ENCODE results near the gene CADPS2.

CADPS2 gene

DNA sequence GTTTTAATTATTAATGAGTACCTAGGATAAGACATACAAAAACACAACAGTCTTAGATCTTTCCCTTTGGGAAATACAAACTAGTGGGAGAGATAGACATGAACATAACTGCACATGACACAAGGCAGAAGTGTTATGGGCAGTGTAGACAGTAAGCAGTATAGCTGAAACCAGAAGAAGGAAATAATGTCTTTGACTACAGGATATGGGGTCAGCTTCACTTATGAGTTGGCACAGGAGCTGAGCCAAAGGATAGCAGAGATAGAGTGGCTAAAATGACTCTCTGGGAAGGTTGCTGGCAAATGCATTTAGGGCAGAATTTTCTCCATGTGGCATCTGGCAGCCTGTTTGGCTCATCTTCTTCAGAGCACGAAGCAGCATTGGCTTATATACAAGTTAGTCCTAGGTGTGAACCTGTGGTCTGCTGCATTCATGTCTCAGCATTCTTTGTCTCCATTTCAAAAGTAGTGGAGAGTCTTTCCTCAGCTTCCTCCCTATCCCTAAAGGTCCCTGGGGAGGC lies 521.4 kb downstream of the CADPS2 start:
- DNase-seq (ENCODE audit: low spot score) = no peak

- DNase-seq (ENCODE audit: low spot score) = no peak
Measured at GRCh38 chr7:122363144-122363543, 523.1 kb downstream of the CADPS2 start.

GRCh38 chr7:122362473-122362872 lies 523.8 kb downstream of the CADPS2 start:
- DNase-seq (ENCODE audit: low spot score) = no peak

- no peak for DNase-seq (ENCODE audit: low spot score)
Measured at GRCh38 chr7:122354656-122355055, 531.6 kb downstream of the CADPS2 start.

DNA sequence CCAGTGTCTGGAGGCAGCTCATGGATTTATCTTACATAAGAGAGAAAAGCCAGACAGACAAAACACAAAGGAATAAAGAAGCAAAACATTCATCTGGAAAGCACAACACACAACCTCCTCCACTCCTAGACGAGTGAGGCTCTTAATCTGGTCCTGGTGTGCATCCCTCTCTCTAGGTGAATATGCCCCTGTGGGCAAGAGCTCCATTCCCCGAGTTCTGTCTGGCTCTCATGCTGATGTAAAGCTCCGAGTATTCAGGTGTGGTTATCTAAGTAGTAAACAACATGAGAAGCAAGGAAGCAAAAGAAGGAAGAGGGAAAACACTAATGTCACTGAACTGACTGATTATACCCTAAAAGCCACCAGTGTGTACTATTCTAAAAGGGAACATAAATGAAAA lies 533.8 kb downstream of the CADPS2 start:
- DNase-seq (ENCODE audit: low spot score) = no peak

- no peak for DNase-seq (ENCODE audit: low spot score)
Measured at GRCh38 chr7:122350701-122351100, 535.6 kb downstream of the CADPS2 start.

- no peak for DNase-seq (ENCODE audit: low spot score)
Measured at GRCh38 chr7:122344303-122344620, 542.0 kb downstream of the CADPS2 start.

DNA sequence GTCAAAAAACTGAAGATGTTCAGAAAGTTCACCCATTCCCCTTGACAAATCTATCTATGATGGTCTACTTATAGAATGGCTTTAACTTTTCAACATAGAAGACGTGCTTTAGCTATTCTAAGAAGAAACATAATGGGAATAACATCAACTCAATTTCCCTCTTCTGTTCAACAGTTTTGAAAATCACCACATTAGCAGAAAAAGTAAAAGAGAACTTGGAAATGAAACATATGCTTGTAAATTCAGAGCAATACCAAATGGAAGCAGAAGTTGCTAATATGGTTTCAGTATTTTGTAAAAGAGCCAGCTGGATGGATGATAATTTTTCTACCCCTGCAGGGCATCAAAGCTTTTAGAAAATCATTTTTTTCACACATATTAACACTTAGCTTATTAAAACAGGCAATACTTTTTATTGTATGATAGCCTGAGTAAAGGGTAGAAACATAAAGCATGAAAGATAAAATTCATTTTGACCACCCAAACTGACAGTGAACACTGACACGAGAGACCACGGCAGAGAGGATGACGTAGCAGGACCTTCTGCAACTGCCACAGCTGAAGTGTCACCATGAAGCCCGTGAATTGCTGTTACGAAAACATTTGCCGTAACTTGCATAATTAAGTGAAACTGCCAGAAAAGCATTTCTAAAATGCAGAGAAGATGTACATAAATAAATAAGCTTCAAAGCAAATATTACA lies 542.5 kb downstream of the CADPS2 start:
- no peak for DNase-seq (ENCODE audit: low spot score)

DNA sequence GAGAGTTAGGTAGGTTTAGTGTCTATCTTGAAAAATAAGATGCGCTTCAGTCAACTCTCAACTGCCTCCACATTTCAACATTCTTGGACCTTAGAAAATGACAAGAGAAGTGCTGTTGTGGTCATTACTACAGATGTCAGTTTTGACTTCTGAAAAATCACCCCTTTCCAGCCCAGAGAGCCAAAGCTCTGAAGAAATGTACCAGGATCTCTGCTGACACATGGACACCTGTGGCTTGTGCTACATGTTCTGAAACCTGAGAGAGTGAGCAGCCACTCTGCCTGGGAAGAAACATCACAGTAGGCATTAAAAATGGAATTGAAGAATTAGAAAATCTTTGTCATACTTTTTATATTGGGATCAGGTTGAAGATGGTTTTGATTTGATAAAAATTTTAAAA lies 545.8 kb downstream of the CADPS2 start:
- no peak for DNase-seq (ENCODE audit: low spot score)

- DNase-seq (ENCODE audit: low spot score) = no peak
Measured at GRCh38 chr7:122339145-122339904, 546.9 kb downstream of the CADPS2 start.

GRCh38 chr7:122337011-122337410 lies 549.2 kb downstream of the CADPS2 start:
- no peak for DNase-seq (ENCODE audit: low spot score)

DNA sequence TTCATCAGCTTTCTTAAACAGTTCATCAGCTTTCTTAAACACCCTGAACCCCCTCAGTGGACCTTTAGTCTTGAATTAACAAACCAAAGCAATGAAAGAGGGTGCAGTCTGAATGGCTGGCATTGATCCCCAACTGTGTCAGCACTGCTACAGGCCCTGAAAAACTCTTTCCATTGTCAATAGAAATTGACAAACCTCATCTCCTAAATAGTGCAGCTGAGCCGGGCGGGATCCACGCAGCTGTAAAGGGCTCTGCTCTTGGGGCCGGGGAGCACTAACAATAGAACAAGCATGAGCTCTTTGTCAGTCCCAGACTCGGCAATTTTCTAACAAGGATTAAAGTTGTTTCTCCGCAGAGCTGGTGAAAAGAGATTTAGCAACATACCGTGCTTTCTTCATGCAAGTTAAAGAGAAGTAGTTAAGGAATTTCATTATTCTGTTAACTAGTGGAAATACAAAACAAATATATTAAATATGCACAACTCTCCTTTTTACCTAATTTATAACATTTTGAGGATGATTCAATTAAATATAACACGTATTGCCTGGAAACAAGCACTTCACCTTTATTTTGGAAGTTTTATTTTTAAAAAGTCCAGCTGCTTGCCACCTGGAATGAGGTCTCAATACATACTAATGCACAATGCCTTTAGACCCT lies 557.0 kb downstream of the CADPS2 start:
- no peak for DNase-seq (ENCODE audit: low spot score)

DNA sequence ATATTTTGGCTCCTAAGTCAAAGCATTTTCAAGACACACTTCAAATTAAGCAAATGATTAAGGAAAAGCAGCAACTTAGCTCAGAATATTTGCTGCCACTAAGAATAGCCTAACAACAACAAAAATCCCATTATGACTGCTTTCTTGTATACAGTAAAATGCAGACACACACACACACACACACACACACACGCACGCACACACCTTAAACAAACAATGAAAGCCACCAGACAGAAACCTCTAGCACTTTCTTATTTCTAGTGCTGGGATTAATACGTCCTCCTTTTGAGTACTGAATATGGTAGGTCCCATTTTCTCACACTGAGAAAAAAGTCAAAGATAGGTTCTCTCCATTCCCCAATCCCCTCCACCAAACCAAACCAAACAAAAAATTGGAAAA lies 558.3 kb downstream of the CADPS2 start:
- no peak for DNase-seq (ENCODE audit: low spot score)

GRCh38 chr7:122316467-122317388 lies 569.5 kb downstream of the CADPS2 start:
- no peak for DNase-seq (ENCODE audit: low spot score)

DNA sequence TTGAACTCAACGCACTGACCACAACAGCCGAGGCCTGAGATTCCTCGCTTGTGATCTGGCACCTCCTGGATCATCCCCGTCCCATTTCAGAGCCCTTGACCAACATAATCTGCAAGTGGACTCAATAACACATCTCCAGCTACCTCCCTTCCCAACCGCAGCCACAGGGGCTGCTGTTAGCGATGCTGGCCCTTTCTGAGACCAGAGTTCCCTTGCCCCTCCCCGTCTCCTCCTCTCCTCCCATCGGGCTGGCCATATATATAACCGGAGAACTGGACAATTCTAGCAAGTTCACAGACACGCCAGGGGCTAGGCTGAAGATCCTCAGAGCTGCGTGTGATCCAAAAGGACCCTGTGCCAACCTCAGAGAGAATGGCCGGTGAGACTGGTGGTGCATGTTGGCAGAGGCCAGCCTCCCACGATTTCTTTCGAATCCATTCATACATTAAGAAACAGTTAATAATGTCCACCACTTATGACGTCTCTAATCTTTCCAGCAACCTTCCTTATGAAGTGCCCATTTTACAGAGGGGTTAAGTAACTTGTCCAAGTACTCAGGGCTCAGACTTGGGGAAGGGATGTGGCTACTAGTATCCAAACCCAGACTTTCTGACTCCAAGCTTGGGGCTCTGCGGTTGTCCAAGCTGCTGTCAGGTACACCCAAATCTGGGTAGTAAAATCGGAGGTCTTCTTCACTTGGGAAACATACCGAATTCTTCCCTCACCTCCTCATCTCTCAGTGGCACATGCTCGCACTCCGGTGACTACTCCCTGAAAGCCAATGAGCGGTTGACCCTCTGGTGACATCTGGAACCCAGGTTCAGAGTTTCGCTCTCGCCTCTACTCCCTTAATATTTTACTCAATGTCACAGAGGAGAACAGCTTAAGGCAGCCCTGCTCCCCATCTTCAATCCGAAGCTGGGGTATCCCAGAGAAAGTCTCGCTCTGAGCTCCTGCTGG lies 570.5 kb downstream of the CADPS2 start:
- DNase-seq (ENCODE audit: low spot score) = no peak

DNA sequence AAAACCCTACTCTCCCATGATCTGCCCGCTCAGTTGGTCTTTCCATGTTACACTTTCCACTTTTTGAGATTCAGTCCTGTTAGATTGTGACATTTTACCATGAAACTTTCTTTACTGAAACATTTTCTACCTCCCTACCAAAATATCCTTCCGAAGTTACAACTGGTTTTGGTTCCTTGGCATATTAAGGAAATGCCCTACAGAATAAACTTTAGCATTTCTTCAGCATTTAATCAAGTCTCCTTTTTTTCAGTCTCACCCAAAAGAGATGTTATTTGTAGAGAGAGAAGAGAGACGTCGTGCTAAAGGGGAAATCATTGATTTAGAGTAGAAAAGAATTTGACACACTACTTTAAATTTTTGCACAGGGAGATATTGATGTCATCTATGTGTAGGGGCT lies 572.0 kb downstream of the CADPS2 start:
- DNase-seq (ENCODE audit: low spot score) = no peak

- DNase-seq (ENCODE audit: low spot score) = no peak
Measured at GRCh38 chr7:122312789-122313188, 573.5 kb downstream of the CADPS2 start.

DNA sequence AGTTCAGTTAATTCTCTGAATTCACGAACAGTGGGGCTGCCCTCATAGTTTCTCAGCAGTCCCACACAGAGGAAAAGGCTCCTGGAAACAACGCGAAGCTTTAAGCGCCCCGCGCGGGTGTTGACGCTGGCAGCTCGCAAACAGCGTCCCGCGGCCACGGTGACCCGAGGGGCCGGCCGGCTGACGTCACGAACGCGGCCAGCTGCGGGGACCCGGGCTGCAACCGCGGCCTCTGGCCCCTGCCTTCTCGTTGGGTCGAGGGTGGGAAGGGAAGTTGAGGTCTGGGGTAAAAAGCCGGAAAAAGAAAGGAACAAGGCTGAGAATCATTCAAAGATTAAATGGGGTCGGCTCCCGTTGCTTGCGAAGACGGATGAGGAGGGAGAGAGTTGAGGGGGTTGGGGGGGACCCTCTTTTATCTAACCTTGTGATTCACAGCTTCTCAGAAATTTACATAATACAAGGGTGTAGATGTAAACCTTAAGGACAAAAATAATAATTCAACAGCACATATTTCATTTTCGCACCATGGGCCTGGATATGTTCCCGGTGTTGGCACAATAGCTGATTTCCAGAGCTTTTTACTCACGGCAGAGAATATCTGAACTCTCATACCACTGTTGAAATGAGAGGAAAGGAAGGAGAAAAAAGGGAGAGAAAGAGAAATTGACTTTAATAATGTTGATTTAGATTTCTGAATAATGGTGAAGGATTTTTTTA lies 574.4 kb downstream of the CADPS2 start:
- no peak for DNase-seq (ENCODE audit: low spot score)

GRCh38 chr7:122311050-122311700 lies 575.1 kb downstream of the CADPS2 start:
- no peak for DNase-seq (ENCODE audit: low spot score)
